B cell (primary cell): Measurements from ENCODE around the gene LRRC4C.

Experiments
- EZH2 ChIP-seq: IDR thresholded peaks from 2 replicates; pipeline ENCODE4 v1.6.1; 2012; ENCODE audit warnings: borderline replicate concordance, low read depth, mild to moderate bottlenecking, moderate library complexity, low read length; ENCODE audit not compliant: insufficient read depth, poor library complexity, severe bottlenecking
- TF ChIP-seq, protein P1 (sequence below): fragments of 200-600 bp; IDR thresholded peaks from one replicate; pipeline ENCODE4 v1.8.0; 2022; ENCODE audit warnings: antibody characterized with exemption, mild to moderate bottlenecking

DNA sequence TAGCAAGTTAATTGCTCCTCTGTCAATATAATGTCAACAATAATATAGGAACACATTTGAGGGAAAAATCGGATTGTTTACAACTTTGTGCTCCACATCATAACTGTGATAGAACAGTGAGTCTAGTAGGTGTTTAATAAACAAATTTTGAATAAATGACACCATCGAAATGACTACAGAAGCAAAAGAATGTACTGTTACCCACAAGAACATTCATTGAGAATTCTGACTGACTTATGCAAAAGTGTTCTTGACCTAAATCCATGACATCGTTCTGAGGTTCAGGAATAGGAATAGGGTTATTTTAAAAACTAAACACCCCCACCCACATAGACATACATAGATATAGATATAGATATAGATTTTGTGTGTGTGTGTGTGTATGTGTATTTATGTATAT, 8.4 kb downstream of the LRRC4C start:
- TF ChIP-seq, protein P1, sequence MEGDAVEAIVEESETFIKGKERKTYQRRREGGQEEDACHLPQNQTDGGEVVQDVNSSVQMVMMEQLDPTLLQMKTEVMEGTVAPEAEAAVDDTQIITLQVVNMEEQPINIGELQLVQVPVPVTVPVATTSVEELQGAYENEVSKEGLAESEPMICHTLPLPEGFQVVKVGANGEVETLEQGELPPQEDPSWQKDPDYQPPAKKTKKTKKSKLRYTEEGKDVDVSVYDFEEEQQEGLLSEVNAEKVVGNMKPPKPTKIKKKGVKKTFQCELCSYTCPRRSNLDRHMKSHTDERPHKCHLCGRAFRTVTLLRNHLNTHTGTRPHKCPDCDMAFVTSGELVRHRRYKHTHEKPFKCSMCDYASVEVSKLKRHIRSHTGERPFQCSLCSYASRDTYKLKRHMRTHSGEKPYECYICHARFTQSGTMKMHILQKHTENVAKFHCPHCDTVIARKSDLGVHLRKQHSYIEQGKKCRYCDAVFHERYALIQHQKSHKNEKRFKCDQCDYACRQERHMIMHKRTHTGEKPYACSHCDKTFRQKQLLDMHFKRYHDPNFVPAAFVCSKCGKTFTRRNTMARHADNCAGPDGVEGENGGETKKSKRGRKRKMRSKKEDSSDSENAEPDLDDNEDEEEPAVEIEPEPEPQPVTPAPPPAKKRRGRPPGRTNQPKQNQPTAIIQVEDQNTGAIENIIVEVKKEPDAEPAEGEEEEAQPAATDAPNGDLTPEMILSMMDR, result no peak
- no peak for TF ChIP-seq EZH2
